Stimulated activated memory B cell treated with anti-CD40 and anti-IgM and Interleukin-4, amounts not matched to agents 10 μg/mL and 1 μg/mL and 100 μg/mL, for 72 hours (primary cell): ENCODE results near the gene CES5A.
"Not testable (repeated sequence)": the region's sequence is repeated elsewhere in the genome, so short reads cannot be mapped to it uniquely, and the experiment has no call there.

ENCODE experiments used
- ATAC-seq: fragments of 150-1000 bp; cut with Tn5 transposase; 2 replicates; pipeline ENCODE4 v1.10.0; 2021
- H3K27ac Mint-ChIP-seq: one replicate; pipeline ENCODE4 v1.8.0; 2022; ENCODE audit warnings: mild to moderate bottlenecking, mixed read lengths
- H3K27me3 Mint-ChIP-seq: one replicate; pipeline ENCODE4 v1.8.0; 2022; ENCODE audit warnings: mixed read lengths
- H3K36me3 Mint-ChIP-seq: one replicate; pipeline ENCODE4 v1.8.0; 2022; ENCODE audit warnings: mixed read lengths
- H3K4me1 Mint-ChIP-seq: one replicate; pipeline ENCODE4 v1.8.0; 2022; ENCODE audit warnings: mixed read lengths
- H3K4me3 Mint-ChIP-seq: one replicate; pipeline ENCODE4 v1.8.0; 2022; ENCODE audit warnings: mild to moderate bottlenecking, moderate library complexity, mixed read lengths
- H3K9me3 Mint-ChIP-seq: one replicate; pipeline ENCODE4 v1.8.0; 2022; ENCODE audit warnings: mixed read lengths

The CES5A gene

GRCh38 chr16:55900616-55901393 lies 25.6 kb upstream of the CES5A start:
- Mint-ChIP-seq H3K4me1 (no peaks in the 10 kb centered on the region), H3K27ac (no peak overlapping the region), H3K36me3 (no peaks in the 10 kb centered on the region), H3K4me3 (no peak overlapping the region), H3K27me3 (peaks cover 18% of the 10 kb centered on the region), H3K9me3 (peaks cover 16% of the 10 kb centered on the region)
- no peak for ATAC-seq

DNA sequence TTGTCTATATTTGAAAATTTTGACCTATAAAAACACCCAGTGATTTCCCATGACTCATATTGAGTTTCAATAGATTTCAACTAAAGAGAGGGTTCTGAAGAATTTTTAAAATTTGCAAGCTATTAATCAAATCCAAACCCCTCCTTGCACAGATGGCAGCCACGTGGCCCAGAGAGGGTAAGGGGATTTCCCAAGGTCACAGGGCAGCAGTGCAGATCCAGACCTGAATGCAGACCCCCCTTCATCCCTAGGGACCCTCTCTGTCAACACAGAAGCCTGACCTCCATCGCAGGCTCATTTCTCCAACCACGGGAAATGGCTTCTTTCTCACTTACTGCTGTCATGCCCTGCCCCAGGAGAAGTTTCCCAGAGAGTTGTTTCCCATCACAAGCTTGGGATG lies 24.7 kb upstream of the CES5A start:
- ATAC-seq, result peak; percentile 48
- H3K4me3 Mint-ChIP-seq, result no peak overlapping the region
- H3K4me1 Mint-ChIP-seq, result no peaks in the 10 kb centered on the region
- no peaks in the 10 kb centered on the region for H3K36me3 Mint-ChIP-seq
- peaks cover 21% of the 10 kb centered on the region for H3K9me3 Mint-ChIP-seq
- H3K27ac Mint-ChIP-seq, result no peak overlapping the region
- H3K27me3 Mint-ChIP-seq, result peaks cover 14% of the 10 kb centered on the region

- ATAC-seq, result no peak
- Mint-ChIP-seq H3K4me1 (no peaks in the 10 kb centered on the region), H3K4me3 (no peak overlapping the region), H3K36me3 (no peaks in the 10 kb centered on the region), H3K9me3 (peaks cover 18% of the 10 kb centered on the region), H3K27me3 (peaks cover 14% of the 10 kb centered on the region), H3K27ac (no peak overlapping the region)
Measured at GRCh38 chr16:55898592-55898991, 23.4 kb upstream of the CES5A start.

- H3K27me3 Mint-ChIP-seq, result peaks cover 2% of the 10 kb centered on the region
- no peak overlapping the region for H3K4me3 Mint-ChIP-seq
- no peak overlapping the region for H3K27ac Mint-ChIP-seq
- ATAC-seq, result no peak
- peaks cover 31% of the 10 kb centered on the region for H3K9me3 Mint-ChIP-seq
- H3K4me1 Mint-ChIP-seq, result no peaks in the 10 kb centered on the region
- no peaks in the 10 kb centered on the region for H3K36me3 Mint-ChIP-seq
Measured at GRCh38 chr16:55892821-55893220, 17.6 kb upstream of the CES5A start.

DNA sequence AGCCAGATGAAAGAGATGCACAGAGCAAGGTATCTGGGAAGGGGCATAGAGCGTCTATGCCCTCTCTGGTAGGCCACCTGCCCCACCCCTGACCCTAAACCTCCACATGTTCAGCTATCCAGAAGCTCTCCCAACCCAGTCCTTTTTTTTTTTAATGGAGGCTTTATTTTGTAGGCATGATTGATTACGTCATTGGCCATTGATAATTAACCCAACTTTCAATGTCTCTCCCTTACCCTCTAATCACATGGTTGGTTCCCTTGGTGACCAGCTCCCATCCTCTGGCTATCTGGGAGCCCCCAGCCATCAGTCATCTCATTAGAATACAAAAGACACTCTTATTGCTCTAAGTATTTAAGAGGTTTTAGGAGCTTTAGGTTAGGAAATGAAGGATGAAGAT lies 14.3 kb upstream of the CES5A start:
- Mint-ChIP-seq H3K9me3 (peaks cover 18% of the 10 kb centered on the region), H3K4me1 (no peaks in the 10 kb centered on the region), H3K4me3 (no peak overlapping the region), H3K27ac (no peak overlapping the region), H3K27me3 (peaks cover 4% of the 10 kb centered on the region), H3K36me3 (no peaks in the 10 kb centered on the region)
- no peak for ATAC-seq

DNA sequence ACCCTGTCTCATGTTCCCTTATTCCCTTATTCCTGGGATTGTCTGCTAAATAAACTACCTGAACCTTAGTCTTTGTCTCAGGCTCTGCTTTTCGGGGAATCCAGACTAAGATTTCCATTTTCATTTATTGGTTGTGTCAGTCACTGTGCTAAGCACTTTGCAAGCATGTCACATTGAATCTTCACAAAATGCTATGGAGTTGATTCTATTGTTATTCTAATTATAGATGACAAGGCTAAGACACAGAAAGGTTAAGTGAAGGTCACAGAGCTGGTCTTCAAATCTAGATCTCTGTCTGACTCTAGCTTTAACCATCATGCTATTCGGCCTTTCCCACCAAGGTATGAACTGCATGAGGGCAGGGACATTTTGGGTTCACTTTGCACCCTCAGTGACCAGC lies 13.4 kb upstream of the CES5A start:
- H3K4me1 Mint-ChIP-seq, result no peaks in the 10 kb centered on the region
- no peak overlapping the region for H3K27ac Mint-ChIP-seq
- peaks cover 16% of the 10 kb centered on the region for H3K9me3 Mint-ChIP-seq
- no peaks in the 10 kb centered on the region for H3K36me3 Mint-ChIP-seq
- no peak for ATAC-seq
- no peak overlapping the region for H3K4me3 Mint-ChIP-seq
- H3K27me3 Mint-ChIP-seq, result peaks cover 10% of the 10 kb centered on the region

- Mint-ChIP-seq H3K36me3 (no peaks in the 10 kb centered on the region), H3K4me1 (no peaks in the 10 kb centered on the region), H3K27ac (no peak overlapping the region)
Measured at GRCh38 chr16:55876854-55877253, 1.7 kb upstream of the CES5A start.

GRCh38 chr16:55873122-55873521 lies 2.1 kb downstream of the CES5A start:
- Mint-ChIP-seq H3K4me3 (no peak overlapping the region), H3K4me1 (no peaks in the 10 kb centered on the region), H3K9me3 (no peaks in the 10 kb centered on the region), H3K27ac (no peak overlapping the region), H3K36me3 (no peaks in the 10 kb centered on the region), H3K27me3 (peaks cover 35% of the 10 kb centered on the region)
- ATAC-seq, result no peak

More at GRCh38 chr16:55876854-55877253, 1.7 kb upstream of the CES5A start:
- H3K27me3 Mint-ChIP-seq, result peaks cover 15% of the 10 kb centered on the region
- peaks cover 12% of the 10 kb centered on the region for H3K9me3 Mint-ChIP-seq
- ATAC-seq, result no peak
- no peak overlapping the region for H3K4me3 Mint-ChIP-seq

GRCh38 chr16:55872130-55872529 lies 3.0 kb downstream of the CES5A start:
- Mint-ChIP-seq H3K9me3 (no peaks in the 10 kb centered on the region), H3K27ac (no peak overlapping the region), H3K4me1 (no peaks in the 10 kb centered on the region), H3K27me3 (peaks cover 45% of the 10 kb centered on the region), H3K36me3 (no peaks in the 10 kb centered on the region), H3K4me3 (no peak overlapping the region)
- no peak for ATAC-seq

DNA sequence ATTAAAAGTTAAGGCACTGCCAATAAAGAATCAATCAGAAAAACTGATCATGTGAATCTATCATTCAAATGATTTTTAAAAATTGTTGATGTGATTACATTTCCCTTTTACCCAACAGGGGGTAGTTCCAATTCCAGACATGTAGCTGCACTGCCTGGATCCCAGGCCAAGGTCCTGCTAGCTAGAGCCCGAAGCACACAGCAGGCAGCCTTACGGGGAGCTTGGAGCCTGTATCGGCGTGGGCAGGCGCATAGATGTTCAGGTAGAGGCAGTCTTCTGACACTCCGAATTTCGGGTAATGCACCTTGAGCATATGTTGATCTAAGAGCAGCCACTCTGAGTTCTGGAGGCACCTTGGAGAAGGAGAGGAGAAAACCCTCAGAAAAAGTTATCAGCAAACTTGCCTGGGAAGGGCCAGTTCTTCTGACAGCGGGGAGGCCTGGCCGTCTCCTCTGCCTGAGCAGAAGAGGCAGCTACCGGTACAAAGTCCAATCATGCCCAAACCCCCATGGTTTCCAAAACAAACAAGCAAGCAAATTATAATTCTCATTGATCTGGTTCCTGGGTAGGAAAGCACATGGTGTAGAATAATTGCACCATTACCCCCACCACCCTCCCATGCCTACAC lies 3.6 kb downstream of the CES5A start:
- H3K36me3 Mint-ChIP-seq, result no peaks in the 10 kb centered on the region
- no peak for ATAC-seq
- H3K9me3 Mint-ChIP-seq, result no peaks in the 10 kb centered on the region
- H3K4me1 Mint-ChIP-seq, result no peaks in the 10 kb centered on the region
- no peak overlapping the region for H3K4me3 Mint-ChIP-seq
- H3K27me3 Mint-ChIP-seq, result peaks cover 44% of the 10 kb centered on the region
- H3K27ac Mint-ChIP-seq, result no peak overlapping the region

- no peak overlapping the region for H3K27ac Mint-ChIP-seq
- H3K36me3 Mint-ChIP-seq, result no peaks in the 10 kb centered on the region
- no peaks in the 10 kb centered on the region for H3K9me3 Mint-ChIP-seq
- no peak overlapping the region for H3K4me3 Mint-ChIP-seq
- ATAC-seq, result no peak
- peaks cover 41% of the 10 kb centered on the region for H3K27me3 Mint-ChIP-seq
- H3K4me1 Mint-ChIP-seq, result no peaks in the 10 kb centered on the region
Measured at GRCh38 chr16:55868980-55869379, 6.2 kb downstream of the CES5A start.

GRCh38 chr16:55868137-55868536 lies 7.0 kb downstream of the CES5A start:
- H3K27me3 Mint-ChIP-seq, result peaks cover 41% of the 10 kb centered on the region
- no peaks in the 10 kb centered on the region for H3K9me3 Mint-ChIP-seq
- no peaks in the 10 kb centered on the region for H3K4me1 Mint-ChIP-seq
- no peak overlapping the region for H3K4me3 Mint-ChIP-seq
- no peaks in the 10 kb centered on the region for H3K36me3 Mint-ChIP-seq
- no peak overlapping the region for H3K27ac Mint-ChIP-seq
- no peak for ATAC-seq

DNA sequence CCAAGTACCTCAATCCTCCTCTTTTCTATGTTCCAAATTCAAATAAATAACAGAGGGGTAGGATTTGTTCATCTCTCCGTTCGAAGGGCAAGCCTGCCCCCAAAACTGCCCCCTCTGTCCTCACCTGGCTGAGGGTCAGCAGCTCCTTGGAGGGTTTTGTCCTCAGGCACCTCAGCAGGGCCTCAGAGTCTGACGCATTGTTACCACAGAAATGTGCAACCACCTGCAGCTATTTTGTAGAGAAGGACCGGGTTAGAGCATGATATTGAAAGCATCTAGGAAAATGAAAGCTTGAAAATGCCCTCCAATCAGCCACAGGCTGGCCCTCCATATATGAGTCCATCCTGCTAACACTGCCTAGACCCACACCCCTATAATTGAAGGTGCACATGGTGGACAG lies 13.9 kb downstream of the CES5A start:
- Mint-ChIP-seq H3K27ac (no peak overlapping the region), H3K9me3 (peaks cover 2% of the 10 kb centered on the region), H3K27me3 (no peaks in the 10 kb centered on the region), H3K36me3 (no peaks in the 10 kb centered on the region), H3K4me1 (no peaks in the 10 kb centered on the region), H3K4me3 (no peak overlapping the region)
- ATAC-seq, result peak; percentile 12

DNA sequence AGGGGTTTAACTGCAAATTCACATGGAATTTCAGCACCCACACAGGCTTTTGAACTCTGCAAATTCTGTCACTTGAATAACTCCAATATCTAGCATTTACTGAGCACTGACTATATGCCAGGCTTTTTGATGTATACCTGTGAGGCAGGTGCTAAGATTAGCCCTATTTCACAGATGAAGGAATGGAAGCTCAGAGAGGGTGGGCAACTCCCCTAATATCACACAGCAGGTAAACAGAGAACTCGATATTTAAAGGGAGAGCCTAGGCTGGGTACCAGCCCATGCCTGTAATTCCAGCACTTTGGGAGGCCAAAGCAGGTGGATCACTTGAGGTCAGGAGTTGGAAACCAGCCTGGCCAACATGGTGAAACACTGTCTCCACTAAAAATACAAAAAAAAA lies 17.5 kb downstream of the CES5A start:
- not testable (repeated sequence) for H3K9me3 Mint-ChIP-seq, H3K27me3 Mint-ChIP-seq, H3K36me3 Mint-ChIP-seq, H3K4me3 Mint-ChIP-seq, ATAC-seq, H3K4me1 Mint-ChIP-seq, H3K27ac Mint-ChIP-seq

DNA sequence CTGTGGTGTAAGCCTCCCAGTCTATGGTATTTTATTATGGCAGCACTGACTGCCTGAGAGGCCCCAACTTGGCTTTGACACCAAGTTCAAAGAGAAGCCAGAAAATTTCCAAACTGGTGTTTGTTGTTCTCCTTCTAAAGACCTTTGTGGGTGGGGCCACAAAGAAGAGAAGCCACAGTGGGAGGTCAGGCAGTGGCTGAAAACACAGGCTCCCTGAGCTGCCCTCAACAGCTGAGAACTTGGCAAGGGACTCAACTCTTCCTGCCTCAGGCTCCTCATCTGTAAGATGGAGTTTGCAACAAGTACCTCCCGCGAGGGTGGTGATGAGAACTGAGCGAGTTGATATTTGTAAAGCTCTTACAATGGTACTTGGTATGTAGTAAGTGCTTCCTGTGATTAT lies 18.2 kb downstream of the CES5A start:
- no peaks in the 10 kb centered on the region for H3K36me3 Mint-ChIP-seq
- H3K27me3 Mint-ChIP-seq, result no peaks in the 10 kb centered on the region
- no peaks in the 10 kb centered on the region for H3K4me1 Mint-ChIP-seq
- no peak for ATAC-seq
- H3K4me3 Mint-ChIP-seq, result no peak overlapping the region
- H3K27ac Mint-ChIP-seq, result no peak overlapping the region
- peaks cover 2% of the 10 kb centered on the region for H3K9me3 Mint-ChIP-seq

GRCh38 chr16:55853114-55853513 lies 22.1 kb downstream of the CES5A start:
- H3K9me3 Mint-ChIP-seq, result no peaks in the 10 kb centered on the region
- no peak overlapping the region for H3K27ac Mint-ChIP-seq
- no peaks in the 10 kb centered on the region for H3K36me3 Mint-ChIP-seq
- H3K27me3 Mint-ChIP-seq, result peaks cover 20% of the 10 kb centered on the region
- no peak for ATAC-seq
- H3K4me1 Mint-ChIP-seq, result no peaks in the 10 kb centered on the region
- H3K4me3 Mint-ChIP-seq, result no peak overlapping the region
